ENCODE data around the gene ARHGEF10L.
A peak's percentile ranks its signal among the peaks of the same experiment; 100 is the strongest.

ARHGEF10L gene

DNA sequence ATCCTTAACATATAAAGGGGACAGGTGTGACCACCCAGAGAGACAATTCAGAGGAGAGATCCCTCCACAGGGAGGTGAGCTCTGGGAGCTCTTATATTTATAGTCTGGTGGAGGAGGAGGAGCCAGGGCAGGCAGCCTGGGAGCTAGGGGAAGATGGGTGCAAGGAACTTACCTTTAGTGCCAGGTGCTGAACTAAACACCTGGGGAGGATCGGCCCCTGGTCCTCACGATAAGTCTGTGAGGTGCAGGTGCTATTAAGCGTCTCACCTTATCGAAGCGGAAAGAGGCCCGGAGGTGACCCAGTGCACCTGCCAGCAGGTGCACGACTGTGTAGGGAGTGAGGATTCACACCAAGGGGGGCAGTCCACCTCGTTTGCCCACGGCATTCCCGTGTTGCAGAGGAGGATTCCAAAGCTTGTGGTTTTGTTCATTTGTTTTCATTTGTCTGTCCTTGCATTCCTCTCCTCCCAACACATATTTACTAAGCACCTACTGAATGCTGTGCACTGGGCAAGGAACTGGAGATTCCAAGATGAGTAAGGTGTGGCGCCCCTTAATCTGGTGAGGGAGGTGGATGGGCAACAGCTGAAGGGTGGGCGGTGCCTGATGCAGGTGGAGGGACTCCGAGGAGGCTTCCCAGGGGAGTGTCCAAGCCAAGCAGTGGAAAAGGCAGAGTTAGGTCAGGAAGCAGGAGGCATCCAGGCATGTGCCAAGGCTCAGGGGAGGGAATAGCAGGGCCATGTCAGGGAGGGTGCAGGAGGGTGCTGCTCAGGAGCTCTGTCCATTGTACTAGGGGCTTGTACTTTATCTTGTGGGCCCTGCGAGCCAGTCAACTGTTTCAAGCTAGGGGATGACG lies 11.5 kb downstream of the ARHGEF10L start:
- DNase-seq (ENCODE audit: low read depth) = no peak

DNA sequence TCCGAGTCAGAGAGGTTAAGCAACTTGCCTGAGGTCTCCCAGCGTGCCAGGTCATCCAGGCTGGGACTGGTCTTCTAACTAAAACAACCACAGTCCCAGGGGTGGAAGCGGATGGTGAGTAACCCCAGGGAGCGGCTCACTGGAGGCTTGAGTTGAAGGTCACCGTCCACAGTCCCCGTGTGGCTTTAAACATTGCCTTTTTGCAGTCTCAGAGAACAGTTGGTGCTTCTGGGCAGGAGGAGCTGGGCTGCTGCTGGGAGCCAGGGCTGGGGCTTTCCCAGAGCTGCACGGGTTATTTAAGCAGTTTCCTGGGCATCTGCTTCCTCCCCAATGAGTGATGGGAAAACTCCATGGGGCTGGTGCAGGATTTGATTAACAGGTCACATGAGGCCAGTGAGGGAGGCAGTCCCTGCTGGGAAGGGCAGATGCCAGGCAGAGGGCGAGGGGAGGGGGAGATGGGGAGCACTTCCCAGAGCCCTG lies 12.3 kb downstream of the ARHGEF10L start:
- DNase-seq (ENCODE audit: low read depth) = no peak

DNA sequence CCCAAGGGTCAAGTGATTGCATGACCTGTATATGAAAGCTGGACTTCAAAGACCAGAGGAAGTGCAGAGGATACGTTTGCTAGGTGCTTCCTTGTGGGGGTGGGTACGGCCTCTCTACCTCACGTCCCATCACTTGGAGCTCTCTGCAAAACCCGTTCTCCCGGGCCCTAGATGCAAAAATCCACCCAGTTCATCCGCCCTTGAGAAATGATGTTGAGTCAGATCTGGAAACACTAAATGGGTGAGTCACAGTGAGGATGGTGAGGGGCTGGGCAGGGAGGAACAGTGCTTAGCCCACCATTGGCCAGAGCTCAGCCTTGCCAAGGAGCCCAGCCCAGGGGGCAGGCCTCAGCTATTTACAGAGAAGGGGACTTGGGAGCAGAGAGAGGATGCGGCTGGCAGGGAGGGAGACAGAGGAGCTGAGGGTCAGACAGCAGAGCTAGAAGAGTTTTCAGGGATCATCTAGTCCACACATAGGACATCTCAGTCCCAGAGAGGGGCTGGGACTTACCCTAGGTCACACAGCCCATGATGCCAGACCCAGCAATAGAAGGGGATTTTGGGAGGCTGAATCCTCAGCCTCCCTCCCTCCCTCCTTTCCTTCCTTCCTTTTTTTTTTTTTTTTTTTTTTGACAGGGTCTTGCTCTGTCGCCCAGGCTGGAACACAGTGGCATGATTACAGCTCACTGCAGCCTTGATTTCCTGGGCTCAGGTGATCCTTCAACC lies 14.6 kb downstream of the ARHGEF10L start:
- DNase-seq (ENCODE audit: low read depth) = peak; percentile 45

DNA sequence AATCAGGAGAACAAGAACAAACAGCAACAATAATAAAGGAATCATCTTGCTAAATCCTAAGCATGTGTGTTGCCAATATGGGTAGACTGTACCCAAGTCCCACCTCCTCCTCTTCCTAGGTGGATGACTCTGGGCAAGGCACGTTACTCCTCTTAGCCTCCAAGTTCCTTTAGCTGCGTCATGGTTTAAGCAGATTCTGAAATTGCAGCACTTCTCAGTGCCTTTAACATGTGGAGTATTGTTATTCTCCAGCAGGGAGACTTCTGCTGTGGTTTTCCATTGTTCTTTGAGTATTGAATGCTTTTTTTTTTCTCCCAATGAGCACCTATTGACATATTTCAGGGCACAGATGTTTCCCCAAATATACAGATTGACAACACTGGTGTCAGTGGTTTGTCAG lies 15.5 kb downstream of the ARHGEF10L start:
- no peak for DNase-seq (ENCODE audit: low read depth)

DNA sequence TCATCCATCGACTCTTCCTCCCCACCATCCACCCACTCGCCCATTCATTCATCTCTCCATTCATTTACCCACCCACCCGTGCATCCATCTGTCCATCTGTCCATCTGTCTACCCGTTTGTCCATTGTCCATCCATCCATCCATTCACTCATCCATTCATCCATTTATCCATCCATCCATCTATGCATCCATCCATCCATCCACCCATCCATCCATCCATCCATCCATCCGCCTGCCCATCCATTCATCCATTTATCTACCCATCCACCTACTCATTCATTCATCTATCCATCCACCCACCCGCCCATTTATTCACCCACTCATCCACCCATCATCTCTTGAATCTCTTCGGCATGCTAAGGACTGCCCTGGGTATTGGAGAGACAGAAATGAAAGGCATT lies 18.5 kb downstream of the ARHGEF10L start:
- DNase-seq (ENCODE audit: low read depth) = no peak

DNA sequence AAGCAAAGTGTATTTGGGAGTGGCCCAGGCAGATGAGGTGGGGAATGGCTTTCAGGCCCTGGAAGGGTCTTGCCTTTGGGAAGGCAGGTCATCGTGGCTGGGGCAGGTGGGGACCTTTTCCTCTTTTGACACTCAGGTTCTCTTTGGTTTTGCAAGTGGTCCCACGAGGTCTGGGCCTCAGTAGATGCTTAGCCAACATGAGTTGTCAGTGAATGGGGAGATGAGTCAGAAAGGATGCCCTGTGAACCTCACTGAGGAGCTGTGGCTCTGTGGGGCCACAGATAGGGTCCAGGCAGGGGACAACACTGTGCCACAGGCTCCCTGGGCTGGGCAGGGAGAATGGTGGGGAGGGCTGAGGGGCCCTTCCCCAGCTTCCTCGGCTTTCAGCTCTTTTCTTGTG lies 19.0 kb downstream of the ARHGEF10L start:
- no peak for DNase-seq (ENCODE audit: low read depth)

DNA sequence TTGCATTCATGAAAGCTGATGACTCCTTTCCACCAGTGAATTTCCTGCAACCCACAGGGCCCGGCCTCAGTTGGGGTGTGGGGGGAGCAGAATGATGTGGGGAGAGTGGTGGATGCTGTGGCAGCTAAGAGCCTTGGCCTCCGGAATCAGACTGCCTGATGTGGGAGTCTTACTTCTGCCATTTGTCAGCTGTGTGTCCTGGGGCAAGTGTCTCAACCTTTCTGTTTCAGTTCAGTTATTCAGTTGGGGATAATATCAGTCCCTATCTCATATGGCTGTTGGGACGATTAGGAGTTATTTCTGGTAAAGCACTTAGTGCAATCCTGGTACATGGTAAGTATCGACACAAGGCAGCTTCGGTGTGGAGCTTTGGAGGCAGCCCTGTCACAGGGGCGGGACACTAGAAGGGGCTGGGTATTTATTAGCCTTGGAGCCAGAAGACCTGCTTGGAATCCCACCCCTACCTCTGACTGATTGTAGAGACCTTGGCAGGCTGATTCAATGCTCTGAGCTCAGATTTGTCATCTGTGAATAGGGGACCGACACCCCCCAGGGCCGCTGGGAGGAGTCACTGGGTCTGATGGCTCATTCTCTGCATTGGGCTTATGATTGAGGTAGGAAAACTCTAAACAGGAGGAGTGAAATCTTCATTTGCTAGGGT lies 19.6 kb downstream of the ARHGEF10L start:
- no peak for DNase-seq (ENCODE audit: low read depth)

DNA sequence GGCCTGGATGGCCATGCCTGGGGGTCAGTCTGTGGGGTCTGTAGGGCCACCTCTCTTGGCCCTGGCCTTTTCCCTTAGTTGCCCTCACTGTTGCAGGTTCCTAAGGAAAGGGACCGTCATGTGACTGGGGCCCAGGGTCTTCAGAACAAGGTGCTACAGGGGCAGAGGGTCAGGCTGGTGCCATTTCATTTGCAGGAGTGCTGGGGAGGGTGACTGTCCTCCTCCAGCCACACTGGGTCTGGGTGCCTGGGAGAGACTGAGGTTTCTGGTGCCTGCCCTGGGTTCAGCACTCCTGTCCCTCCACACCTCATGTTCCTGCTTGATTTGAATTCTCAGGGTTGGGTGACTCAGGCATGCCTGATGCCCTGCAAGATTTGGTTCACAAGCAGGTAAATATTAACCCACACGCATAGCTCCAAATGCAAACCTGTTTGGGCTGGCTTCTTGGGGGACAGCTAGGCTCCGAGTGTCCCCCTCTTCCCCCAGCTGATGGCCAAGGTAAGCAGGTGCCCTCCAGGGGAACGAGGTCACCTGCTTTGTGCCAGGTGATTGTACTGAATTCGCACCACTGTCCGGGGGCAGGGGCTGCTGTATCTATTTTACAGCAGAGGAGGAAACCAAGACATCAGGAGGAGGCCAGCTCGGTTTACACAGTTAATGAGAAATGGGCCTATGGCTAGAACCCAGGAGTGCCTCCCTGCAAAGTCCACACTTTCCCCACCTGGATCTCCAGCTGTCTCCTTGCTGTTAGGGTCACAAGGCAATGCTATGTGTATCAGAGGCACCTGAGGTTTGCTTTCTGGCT lies 20.3 kb downstream of the ARHGEF10L start:
- DNase-seq (ENCODE audit: low read depth) = no peak

DNA sequence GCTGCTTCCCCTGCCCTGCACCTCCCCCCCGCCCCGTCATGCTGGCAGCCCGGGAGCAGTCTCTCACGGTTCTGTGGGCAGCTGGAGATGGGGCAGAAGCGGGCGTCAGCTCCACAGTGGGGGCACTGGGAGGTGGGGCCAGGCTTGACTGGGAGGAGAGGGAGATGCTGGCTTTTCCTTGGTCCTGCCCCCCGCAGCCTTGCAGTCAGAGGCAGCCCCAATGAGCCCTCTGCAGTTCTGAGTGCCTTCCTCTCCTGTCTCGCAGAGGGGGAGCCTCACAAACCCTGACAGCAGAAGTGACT lies 21.7 kb downstream of the ARHGEF10L start:
- DNase-seq (ENCODE audit: low read depth) = no peak

DNA sequence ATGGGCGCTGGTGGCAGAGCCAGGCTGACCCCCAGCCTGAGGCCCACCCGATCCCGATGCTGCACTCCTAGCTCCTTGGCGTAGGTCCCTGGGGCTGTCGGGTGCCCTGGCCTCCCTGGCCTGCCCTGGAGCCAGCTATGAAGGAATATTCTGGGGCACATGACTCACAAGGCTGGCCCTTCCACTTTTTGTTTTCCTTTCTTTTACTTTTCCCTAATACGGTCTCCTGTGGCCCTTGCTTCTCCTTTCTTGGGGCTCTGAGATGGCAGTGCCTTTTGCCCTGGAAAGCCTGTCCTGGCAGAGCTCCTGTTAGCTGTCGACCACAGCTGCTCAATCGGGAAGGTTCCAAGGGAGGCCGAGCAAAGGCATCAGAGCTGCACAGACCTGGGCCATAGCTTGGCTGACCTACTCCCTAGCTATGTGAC lies 22.1 kb downstream of the ARHGEF10L start:
- DNase-seq (ENCODE audit: low read depth) = no peak

DNA sequence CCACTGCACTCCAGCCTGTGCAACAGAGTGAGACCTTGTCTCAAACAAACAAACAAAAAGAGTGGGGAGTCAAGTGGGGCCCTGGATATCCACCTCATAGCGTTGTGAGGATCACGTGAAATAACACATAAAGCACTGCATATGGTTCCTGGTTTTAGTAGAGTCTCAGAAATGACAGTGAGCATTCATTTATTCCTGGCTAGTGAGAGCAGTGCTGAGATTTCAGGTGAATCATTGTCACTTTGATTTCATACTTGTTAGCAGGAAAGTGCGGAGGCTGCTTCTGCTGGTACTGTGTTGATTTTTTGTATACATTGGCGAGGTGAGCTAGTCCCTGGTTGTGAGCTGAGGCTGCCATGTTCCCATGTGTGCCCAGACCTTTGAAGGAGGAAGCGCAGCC lies 22.9 kb downstream of the ARHGEF10L start:
- no peak for DNase-seq (ENCODE audit: low read depth)

DNA sequence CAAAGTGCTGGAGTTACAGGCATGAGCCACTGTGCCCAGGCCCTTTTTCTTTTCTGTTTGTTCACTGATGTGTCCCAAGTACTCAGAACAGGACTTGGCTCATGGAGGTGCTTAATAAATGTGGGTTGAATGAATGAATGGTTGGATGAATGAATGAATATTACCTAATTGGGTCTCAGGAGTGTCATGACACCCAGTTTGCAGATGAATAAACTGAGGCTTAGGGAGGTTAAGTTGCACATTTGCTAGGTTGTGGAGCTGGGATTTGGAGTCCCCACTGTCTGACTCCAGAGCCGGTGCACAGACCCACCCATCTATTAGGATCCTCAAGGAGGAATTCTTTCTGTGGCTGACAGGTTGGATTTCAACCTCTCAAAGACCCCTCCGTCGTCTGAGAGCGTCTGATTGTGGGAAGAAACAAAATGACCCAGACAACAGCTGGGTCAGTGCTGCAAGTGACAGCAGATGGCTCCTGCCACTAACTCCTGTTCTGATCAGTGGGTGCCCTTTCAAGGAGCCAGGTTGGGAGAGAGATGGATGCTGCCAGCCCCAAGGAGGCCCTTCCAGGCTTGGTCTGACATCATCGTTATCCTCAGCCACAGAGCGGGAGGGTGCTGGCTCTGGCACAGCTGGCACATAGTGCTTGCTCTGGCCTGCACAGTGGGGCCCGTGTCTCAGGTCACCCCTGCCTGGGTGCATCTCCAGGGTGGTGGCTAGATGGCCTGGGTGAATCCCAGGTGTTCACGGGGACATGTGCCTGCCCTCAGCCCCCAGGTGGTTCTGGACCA lies 24.2 kb downstream of the ARHGEF10L start:
- no peak for DNase-seq (ENCODE audit: low read depth)

DNA sequence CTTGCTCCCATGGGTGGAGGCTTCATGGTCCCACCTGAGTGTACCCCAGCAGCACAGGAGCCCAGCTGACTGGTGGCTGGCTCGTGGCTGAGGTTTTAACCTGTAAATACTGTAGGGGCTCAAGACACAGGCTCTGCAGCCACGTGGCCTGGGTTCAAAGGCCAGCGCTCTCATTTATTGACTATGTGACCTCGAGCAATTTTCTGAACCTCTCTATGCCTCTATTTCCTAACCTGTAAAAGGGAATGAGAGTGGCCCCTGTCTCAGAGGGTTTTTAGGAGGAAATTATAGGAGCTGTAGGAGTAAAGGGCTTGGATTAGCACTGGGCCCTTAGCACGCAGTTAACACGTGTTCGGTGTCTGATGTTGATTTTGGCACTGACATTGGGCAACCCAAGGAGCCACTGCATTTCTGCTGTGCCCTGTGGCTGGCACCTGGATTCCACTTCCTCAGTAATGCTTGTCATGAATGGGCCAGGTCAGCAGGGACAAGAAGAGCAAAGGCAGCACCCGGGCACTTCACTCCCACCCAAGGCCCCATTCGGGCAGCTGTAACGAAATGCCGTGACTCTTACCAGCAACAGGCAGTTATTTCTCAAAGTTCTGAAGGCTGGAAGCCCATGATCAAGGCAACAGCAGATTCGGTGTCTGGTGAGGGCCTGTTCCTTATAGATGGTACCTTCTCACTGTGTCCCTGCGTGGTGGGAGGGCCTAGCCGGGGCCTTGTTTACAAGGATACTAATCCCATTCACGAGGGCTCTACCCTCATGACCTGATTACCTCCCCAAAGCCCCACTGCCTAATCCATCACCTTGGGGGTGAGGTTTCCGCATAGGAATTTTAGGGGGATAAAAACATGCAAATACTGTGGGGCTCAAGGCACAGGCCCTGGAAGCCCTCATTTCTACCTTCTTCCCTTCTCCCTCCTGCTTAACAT lies 25.2 kb downstream of the ARHGEF10L start:
- no peak for DNase-seq (ENCODE audit: low read depth)

DNA sequence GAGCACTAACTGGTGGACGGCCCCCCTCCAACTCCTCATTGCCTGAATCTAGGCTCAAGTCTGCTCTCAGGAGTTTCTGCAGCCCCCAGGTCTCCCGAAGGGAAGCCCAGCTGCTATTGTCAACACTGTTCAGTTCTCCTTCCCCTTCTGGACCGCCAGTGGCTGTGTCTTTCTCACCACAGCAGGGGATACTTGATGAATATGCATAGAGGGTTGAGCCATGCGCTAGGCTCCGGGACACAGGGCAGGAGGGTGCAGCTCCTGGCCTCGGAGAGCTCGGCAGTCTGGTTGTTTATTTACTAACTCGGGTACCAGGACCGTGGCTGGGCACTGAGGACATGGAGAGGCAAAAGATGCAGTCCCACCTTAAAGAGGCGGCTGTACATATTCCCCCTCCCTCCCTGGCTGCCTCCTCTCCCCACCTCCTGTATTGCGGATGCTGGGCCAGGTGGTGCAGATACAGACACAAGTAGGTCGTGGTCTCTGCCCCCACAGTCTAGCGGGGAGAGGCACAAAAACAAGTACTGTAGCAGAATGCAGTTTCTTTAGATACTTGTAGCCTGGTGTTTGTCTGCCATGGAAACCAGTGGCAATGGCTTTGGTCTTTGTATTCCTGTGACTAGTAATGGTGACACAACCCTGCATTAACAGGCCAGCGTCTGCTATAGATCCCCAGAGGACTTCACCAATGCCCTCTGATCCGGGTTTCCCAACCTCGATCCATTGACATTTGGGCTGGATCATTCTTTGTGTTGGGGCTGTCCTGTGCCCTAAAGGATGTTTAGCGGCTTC lies 26.2 kb downstream of the ARHGEF10L start:
- DNase-seq (ENCODE audit: low read depth) = no peak

DNA sequence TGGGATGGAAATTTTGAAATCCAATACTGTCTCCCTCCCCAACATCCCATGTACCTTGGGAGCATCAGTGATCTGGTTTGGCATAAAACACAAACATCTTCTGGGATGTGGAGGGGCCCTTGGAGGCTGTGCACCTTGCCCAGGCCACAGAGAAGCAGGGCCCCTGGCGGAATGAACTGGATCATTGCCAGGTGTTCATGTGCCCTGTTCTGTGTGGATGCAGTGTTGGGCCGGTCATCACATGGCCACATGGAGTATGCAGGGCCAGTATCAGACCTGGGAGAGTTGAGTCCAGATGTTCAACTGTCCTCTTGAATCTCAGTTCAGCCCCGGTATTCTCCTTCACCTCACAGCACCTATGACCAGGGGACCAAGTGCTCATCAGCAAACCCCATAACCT lies 26.9 kb downstream of the ARHGEF10L start:
- no peak for DNase-seq (ENCODE audit: low read depth)

DNA sequence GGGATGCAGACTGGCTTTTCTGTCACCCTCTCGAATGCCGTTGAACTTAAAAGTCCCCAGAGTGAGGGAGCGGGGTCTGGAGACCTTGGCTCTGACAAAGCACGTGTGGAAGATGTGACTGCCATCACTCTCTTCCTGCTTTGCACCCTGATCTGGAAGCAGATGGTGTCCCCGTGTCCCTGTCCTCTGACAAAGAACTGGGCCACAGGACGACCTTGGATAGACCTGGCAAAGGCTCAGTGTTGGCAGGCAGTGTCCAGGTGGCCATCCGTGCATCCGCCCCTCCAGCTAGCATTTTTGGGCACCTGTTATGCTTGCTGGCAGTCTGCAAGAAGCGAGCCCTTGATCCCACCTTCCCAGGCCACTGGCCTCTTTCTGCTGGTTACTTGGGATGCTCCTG lies 27.4 kb downstream of the ARHGEF10L start:
- no peak for DNase-seq (ENCODE audit: low read depth)

DNA sequence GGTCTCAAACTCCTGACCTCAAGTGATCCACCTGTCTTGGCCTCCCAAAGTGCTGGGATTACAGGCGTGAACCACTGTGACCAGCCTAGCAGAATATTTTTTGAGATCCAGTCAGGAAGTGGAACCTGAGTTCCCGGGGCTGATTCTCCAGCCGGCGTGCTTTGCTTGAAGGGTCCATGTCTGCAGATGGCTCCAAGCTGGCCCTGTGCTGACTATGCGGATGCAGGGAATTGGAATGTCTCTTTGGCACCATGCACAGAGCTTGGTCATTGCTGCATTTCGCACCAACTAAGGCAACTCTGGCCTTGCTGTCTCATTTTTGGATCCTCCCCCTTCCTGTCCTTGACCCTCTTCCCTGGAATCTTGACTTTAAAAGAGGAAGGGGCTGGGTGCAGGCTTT lies 28.1 kb downstream of the ARHGEF10L start:
- DNase-seq (ENCODE audit: low read depth) = peak; percentile 69

DNA sequence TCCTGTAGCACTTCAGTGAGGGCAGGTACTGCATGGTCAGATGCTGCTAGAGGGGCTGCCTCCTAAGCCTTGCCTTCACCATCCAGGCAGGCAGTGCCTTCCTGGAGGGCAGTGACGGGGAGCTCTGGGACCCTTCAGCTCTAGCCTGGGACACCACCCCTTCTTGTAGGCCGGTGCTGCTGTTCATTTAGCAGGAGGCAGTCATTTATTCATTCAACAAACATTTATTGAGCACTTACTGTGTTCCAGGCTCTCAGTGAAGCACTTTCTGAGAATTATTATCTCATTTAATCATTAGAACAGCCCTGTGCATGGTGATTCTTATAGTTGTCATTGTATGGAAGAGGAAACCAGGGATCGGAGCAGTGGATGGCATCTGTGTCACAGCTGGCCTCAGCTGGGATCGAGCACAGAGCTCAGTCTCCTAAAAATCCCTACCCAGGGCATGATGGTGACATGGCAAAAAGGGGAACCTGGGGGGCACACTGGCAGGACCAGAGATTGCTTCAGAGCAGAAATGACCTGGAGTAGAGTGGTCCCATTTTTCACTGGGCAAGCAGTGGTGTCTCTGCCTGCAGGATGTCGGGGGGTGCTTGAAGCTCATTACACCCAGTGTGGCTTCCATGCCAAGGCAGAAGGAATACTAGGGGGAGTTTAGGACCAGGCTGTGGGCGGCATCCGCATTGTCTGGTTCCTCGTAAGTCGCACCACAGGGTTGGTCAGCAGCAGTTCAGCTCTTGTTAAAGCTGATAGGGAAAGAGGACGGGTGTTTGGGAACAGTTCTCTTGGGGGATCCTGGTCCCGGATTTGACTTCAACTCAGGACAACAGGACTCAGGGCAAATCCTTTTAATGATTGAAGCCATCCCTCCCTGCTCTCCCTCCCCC lies 28.8 kb downstream of the ARHGEF10L start:
- no peak for DNase-seq (ENCODE audit: low read depth)
